ENCODE results near the gene ACTR3. TPM values are rescaled to one million over a fixed set of nuclear protein-coding genes. Genes with fewer than 3 reads are reported as not detected.
"Not testable (repeated sequence)": the region's sequence is repeated elsewhere in the genome, so short reads cannot be mapped to it uniquely, and the experiment has no call there.

Gene ACTR3
- total RNA-seq = 100 to 1,000 TPM; 163 to 198 (median 188) TPM

GRCh38 chr2:113889471-113890252 lies at the start of gene ACTR3:
ACTR3 (plus strand) TSS chr2:113890089; CDS start chr2:113890280, 191 bp downstream.
- intact Hi-C loops (cut with DNase I) = loop anchor here (5.0 kb wide), 2 partner anchors 72 to 132 kb away; partner anchors contain the start of gene SLC35F5
- Histone ChIP-seq H3K9me3 (no peaks in the 10 kb centered on the region), H3K4me1 (peaks cover 50 to 66% (median 61%) of the 10 kb centered on the region in 4 donors)

GRCh38 chr2:113840518-113840917 lies 49.4 kb upstream of the ACTR3 start:
- H3K9me3 ChIP-seq = no peaks in the 10 kb centered on the region
- DNase-seq (ENCODE audit: extremely low spot score) = no peak
- no peak overlapping the region for H3K27ac ChIP-seq (replicated peaks in 1 of 4)
- no peaks in the 10 kb centered on the region for H3K27me3 ChIP-seq
- WGBS = 77% methylated on average over 7 of the region's 7 CpGs
- peaks cover 0 to 9% (median 0%) of the 10 kb centered on the region in 4 donors for H3K4me1 ChIP-seq
- H3K4me3 ChIP-seq = no peak overlapping the region
- TF ChIP-seq EP300 (IDR thresholded peaks at IDR 0.05) = no peak
- no peak for TF ChIP-seq CTCF (IDR thresholded peaks at IDR 0.05)
- no peak for TF ChIP-seq POLR2A (IDR thresholded peaks at IDR 0.05; ENCODE audit: low read depth)
- TF ChIP-seq POLR2AphosphoS5 (IDR thresholded peaks at IDR 0.05) = no peak
- intact Hi-C loops (cut with DNase I) = no loop called here
- H3K36me3 ChIP-seq = no peaks in the 10 kb centered on the region

More at GRCh38 chr2:113889471-113890252, at the start of gene ACTR3:
- peak; percentile 99 for DNase-seq (ENCODE audit: extremely low spot score)
- 1% methylated on average over 43 of the region's 51 CpGs for WGBS
- peak within 1 kb of the TSS; percentile 96 to 99 (median 99) for H3K27ac ChIP-seq (replicated peaks in 1 of 4)
- H3K4me3 ChIP-seq = peak within 1 kb of the TSS; percentile 76 to 98 (median 90)
- no peak for TF ChIP-seq EP300 (IDR thresholded peaks at IDR 0.05)
- TF ChIP-seq POLR2A (IDR thresholded peaks at IDR 0.05; ENCODE audit: low read depth) = peak; percentile 58
- TF ChIP-seq POLR2AphosphoS5 (IDR thresholded peaks at IDR 0.05) = peak; percentile 94 to 99
- peak in 2 of 3 experiments; percentile 9 for TF ChIP-seq CTCF (IDR thresholded peaks at IDR 0.05)
- peaks cover 0 to 6% (median 0%) of the 10 kb centered on the region in 4 donors for H3K36me3 ChIP-seq
- H3K27me3 ChIP-seq = no peaks in the 10 kb centered on the region

GRCh38 chr2:113842919-113843736 lies 46.8 kb upstream of the ACTR3 start:
- Histone ChIP-seq H3K27me3 (no peaks in the 10 kb centered on the region), H3K4me1 (peaks cover 0 to 9% (median 0%) of the 10 kb centered on the region in 4 donors), H3K9me3 (no peaks in the 10 kb centered on the region), H3K27ac (replicated peaks in 1 of 4) (no peak overlapping the region), H3K4me3 (peak overlapping the region in 1 of 4 donors; percentile 15), H3K36me3 (no peaks in the 10 kb centered on the region)
- no peak for DNase-seq (ENCODE audit: extremely low spot score)
- WGBS = 62% methylated on average over 14 of the region's 14 CpGs
- intact Hi-C loops (cut with DNase I) = no loop called here
- TF ChIP-seq POLR2AphosphoS5 (IDR thresholded peaks at IDR 0.05) = no peak
- TF ChIP-seq EP300 (IDR thresholded peaks at IDR 0.05) = no peak
- no peak for TF ChIP-seq CTCF (IDR thresholded peaks at IDR 0.05)
- TF ChIP-seq POLR2A (IDR thresholded peaks at IDR 0.05; ENCODE audit: low read depth) = no peak

GRCh38 chr2:113843737-113844050 lies 46.2 kb upstream of the ACTR3 start:
- H3K36me3 ChIP-seq; H3K4me1 ChIP-seq; DNase-seq (ENCODE audit: extremely low spot score); H3K9me3 ChIP-seq; intact Hi-C loops (cut with DNase I); H3K27ac ChIP-seq (replicated peaks in 1 of 4); H3K27me3 ChIP-seq: not testable (repeated sequence)
- 85% methylated on average over 4 of the region's 4 CpGs for WGBS
- H3K4me3 ChIP-seq = peak overlapping the region in 1 of 4 donors; percentile 15

GRCh38 chr2:113845261-113845660 lies 44.6 kb upstream of the ACTR3 start:
- no peak overlapping the region for H3K27ac ChIP-seq (replicated peaks in 1 of 4)
- H3K4me3 ChIP-seq = no peak overlapping the region
- no peaks in the 10 kb centered on the region for H3K36me3 ChIP-seq
- intact Hi-C loops (cut with DNase I) = no loop called here
- no peak for DNase-seq (ENCODE audit: extremely low spot score)
- H3K4me1 ChIP-seq = peaks cover 0 to 9% (median 0%) of the 10 kb centered on the region in 4 donors
- H3K9me3 ChIP-seq = no peaks in the 10 kb centered on the region
- TF ChIP-seq POLR2A (IDR thresholded peaks at IDR 0.05; ENCODE audit: low read depth) = no peak
- 61% methylated on average over 3 of the region's 3 CpGs for WGBS
- no peaks in the 10 kb centered on the region for H3K27me3 ChIP-seq

- H3K27ac ChIP-seq (replicated peaks in 1 of 4); H3K36me3 ChIP-seq; intact Hi-C loops (cut with DNase I); H3K27me3 ChIP-seq; DNase-seq (ENCODE audit: extremely low spot score); H3K4me3 ChIP-seq; H3K4me1 ChIP-seq; H3K9me3 ChIP-seq: not testable (repeated sequence)
- WGBS = 87% methylated on average over 4 of the region's 4 CpGs
Measured at GRCh38 chr2:113845796-113846195, 44.1 kb upstream of the ACTR3 start.
